Measurements from ENCODE around the gene PRRG2. TPM values are rescaled to one million over a fixed set of nuclear protein-coding genes. Genes with fewer than 3 reads are reported as not detected.

Gene PRRG2
- total RNA-seq (under 1 TPM; 0.79 to 0.83 TPM), polyA plus RNA-seq (ENCODE audit: insufficient read length in 2 of 2) (1 to 10 TPM in 1 of 2 donors, under 1 TPM in 1; 0.78 to 1.5 TPM)
- long read RNA-seq, donor 1 = 0 reads
- long read RNA-seq, donor 2, partial matches to known transcripts = 8 of 8 reads
- long read RNA-seq, donor 2, other reads (novel, unspliced or antisense) = 0 of 8 reads
- long read RNA-seq, donor 3 = 0 reads
- long read RNA-seq, donor 4, partial matches to known transcripts = 0 of 2 reads
- long read RNA-seq, donor 4, other reads (novel, unspliced or antisense) = 0 of 2 reads

DNA sequence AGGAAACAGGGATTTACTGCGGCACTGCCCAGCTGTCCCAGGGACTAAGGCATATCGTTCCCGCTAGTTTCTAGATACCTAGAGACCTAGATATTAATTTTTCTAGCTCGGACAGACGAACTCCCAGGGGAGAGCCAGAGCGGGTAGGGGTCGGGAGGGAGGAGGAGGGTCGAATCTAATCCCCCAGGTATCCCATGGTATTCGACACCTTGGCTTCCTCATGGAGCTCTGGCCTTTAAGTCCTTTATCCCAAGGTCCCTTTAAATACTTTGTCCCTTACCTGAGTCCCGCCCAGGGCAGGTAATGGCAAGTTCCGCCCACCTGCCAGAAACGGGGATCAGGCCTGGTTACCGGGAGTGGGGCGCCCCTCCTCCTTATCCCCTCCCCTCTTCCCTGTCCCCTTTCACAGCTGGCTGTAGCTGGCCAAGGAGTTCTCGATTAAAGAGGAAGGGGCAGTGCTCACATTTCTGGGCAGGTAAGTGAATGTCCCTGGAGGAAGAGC, at the start of gene PRRG2:
TSS of gene PRRG2 (plus strand) at position 310 of the 502 bp plus-strand sequence. CDS start 1,904 bp downstream, outside the sequence.
- 18% methylated on average over 8 of the region's 15 CpGs for WGBS (ENCODE audit: insufficient coverage)
- peaks cover 3% of the 10 kb centered on the region for H3K36me3 ChIP-seq (ENCODE audit: control insufficient read depth, insufficient read depth, low read length)
- no peaks in the 10 kb centered on the region for H3K9me3 ChIP-seq (ENCODE audit: control insufficient read depth, insufficient read depth, low read length)
- DNase-seq (ENCODE audit: low read depth in 4 of 6, low spot score in 6 of 6) = no peak
- H3K27ac ChIP-seq (ENCODE audit: low read depth, low read length) = peak within 1 kb of the TSS; percentile 69
- H3K27me3 ChIP-seq (ENCODE audit: control insufficient read depth, insufficient read depth, low read length) = no peaks in the 10 kb centered on the region
- H3K4me1 ChIP-seq (ENCODE audit: control insufficient read depth, insufficient read depth, low read length) = peaks cover 24% of the 10 kb centered on the region
- H3K4me3 ChIP-seq (ENCODE audit: low read depth, low read length) = peak within 1 kb of the TSS; percentile 92

GRCh38 chr19:49533551-49534488, 47.3 kb upstream of the PRRG2 start:
- Histone ChIP-seq H3K27me3 (ENCODE audit: control insufficient read depth, insufficient read depth, low read length) (no peaks in the 10 kb centered on the region), H3K36me3 (ENCODE audit: control insufficient read depth, insufficient read depth, low read length) (peaks cover 12% of the 10 kb centered on the region), H3K9me3 (ENCODE audit: control insufficient read depth, insufficient read depth, low read length) (no peaks in the 10 kb centered on the region), H3K4me1 (ENCODE audit: control insufficient read depth, insufficient read depth, low read length) (peaks cover 17% of the 10 kb centered on the region), H3K4me3 (ENCODE audit: low read depth, low read length) (peak overlapping the region; percentile 74), H3K27ac (ENCODE audit: low read depth, low read length) (no peak overlapping the region)
- WGBS (ENCODE audit: insufficient coverage) = 1% methylated on average over 87 of the region's 87 CpGs
- DNase-seq (ENCODE audit: low read depth in 4 of 6, low spot score in 6 of 6) = peak in 4 of 6 donors; percentile 65 to 89 (median 78)

GRCh38 chr19:49534632-49535385, 46.3 kb upstream of the PRRG2 start:
- Histone ChIP-seq H3K27ac (ENCODE audit: low read depth, low read length) (no peak overlapping the region), H3K4me1 (ENCODE audit: control insufficient read depth, insufficient read depth, low read length) (peaks cover 17% of the 10 kb centered on the region), H3K4me3 (ENCODE audit: low read depth, low read length) (peak overlapping the region; percentile 74), H3K27me3 (ENCODE audit: control insufficient read depth, insufficient read depth, low read length) (no peaks in the 10 kb centered on the region), H3K36me3 (ENCODE audit: control insufficient read depth, insufficient read depth, low read length) (peaks cover 16% of the 10 kb centered on the region), H3K9me3 (ENCODE audit: control insufficient read depth, insufficient read depth, low read length) (no peaks in the 10 kb centered on the region)
- 52% methylated on average over 8 of the region's 8 CpGs for WGBS (ENCODE audit: insufficient coverage)
- no peak for DNase-seq (ENCODE audit: low read depth in 4 of 6, low spot score in 6 of 6)

- Histone ChIP-seq H3K9me3 (ENCODE audit: control insufficient read depth, insufficient read depth, low read length) (no peaks in the 10 kb centered on the region), H3K4me1 (ENCODE audit: control insufficient read depth, insufficient read depth, low read length) (peaks cover 17% of the 10 kb centered on the region), H3K27ac (ENCODE audit: low read depth, low read length) (no peak overlapping the region), H3K36me3 (ENCODE audit: control insufficient read depth, insufficient read depth, low read length) (peaks cover 11% of the 10 kb centered on the region), H3K27me3 (ENCODE audit: control insufficient read depth, insufficient read depth, low read length) (no peaks in the 10 kb centered on the region), H3K4me3 (ENCODE audit: low read depth, low read length) (no peak overlapping the region)
- 89% methylated on average over 22 of the region's 22 CpGs for WGBS (ENCODE audit: insufficient coverage)
- DNase-seq (ENCODE audit: low read depth in 4 of 6, low spot score in 6 of 6) = no peak
Measured at GRCh38 chr19:49536921-49537462, 44.1 kb upstream of the PRRG2 start.

DNA sequence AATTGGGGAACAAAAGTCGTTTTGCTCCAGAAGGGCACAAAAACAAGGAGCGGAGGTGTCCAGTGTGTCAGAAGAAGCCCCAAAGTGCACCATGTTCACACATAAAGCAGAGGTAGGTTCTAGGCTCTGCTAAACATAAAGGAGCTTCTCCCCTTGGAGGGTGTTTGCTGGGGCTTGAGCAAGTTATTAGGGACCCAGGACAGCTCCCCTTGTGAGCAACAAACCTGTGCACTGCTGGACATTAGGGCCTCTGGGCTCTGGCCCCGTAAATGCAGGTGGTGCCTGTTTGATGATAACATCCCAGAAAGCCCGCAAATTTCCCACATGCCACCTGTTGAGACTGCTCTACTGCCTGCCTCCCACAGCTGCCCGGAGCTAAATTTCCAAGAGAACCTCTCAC, 42.5 kb upstream of the PRRG2 start:
- Histone ChIP-seq H3K27me3 (ENCODE audit: control insufficient read depth, insufficient read depth, low read length) (no peaks in the 10 kb centered on the region), H3K36me3 (ENCODE audit: control insufficient read depth, insufficient read depth, low read length) (peaks cover 21% of the 10 kb centered on the region), H3K9me3 (ENCODE audit: control insufficient read depth, insufficient read depth, low read length) (no peaks in the 10 kb centered on the region), H3K4me3 (ENCODE audit: low read depth, low read length) (no peak overlapping the region), H3K27ac (ENCODE audit: low read depth, low read length) (no peak overlapping the region), H3K4me1 (ENCODE audit: control insufficient read depth, insufficient read depth, low read length) (peaks cover 9% of the 10 kb centered on the region)
- DNase-seq (ENCODE audit: low read depth in 4 of 6, low spot score in 6 of 6) = no peak
- WGBS (ENCODE audit: insufficient coverage) = 90% methylated on average over 5 of the region's 5 CpGs

DNA sequence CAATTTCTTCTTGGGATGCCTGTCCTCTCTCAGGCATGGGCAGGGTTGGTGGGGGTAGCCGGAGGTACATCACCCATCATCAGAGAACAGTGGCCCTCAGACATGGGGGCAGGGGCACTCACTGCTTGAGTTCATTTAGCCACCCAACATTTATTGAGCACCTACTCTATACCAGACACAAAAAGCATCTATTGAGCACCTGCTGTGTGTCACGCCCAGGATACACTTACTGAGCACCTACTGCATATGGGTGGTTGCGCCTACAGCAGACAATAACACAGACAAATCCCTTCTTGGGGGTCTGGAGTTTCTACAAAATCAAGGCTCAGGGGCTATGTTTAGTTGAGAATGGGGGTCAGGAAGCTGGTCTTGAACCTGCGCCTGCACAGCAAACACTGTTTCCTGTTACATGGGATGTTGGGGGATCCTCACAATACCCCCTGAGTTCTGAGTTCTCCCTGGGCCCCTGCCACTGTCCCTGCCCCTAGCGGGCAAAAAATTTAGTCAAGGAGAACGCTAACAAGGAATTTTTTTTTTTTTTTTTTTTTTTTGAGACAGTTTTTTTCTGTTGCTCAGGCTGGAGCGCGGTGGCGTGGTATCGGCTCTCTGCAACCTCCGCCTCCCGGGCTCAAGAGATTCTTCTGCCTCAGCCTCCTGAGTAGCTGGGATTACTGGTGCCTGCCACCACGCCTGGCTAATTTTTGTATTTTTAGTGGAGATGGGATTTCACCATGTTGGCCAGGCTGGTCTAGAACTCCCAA, 41.7 kb upstream of the PRRG2 start:
- Histone ChIP-seq H3K9me3 (ENCODE audit: control insufficient read depth, insufficient read depth, low read length) (no peaks in the 10 kb centered on the region), H3K4me3 (ENCODE audit: low read depth, low read length) (no peak overlapping the region), H3K27me3 (ENCODE audit: control insufficient read depth, insufficient read depth, low read length) (no peaks in the 10 kb centered on the region), H3K4me1 (ENCODE audit: control insufficient read depth, insufficient read depth, low read length) (peaks cover 5% of the 10 kb centered on the region), H3K27ac (ENCODE audit: low read depth, low read length) (no peak overlapping the region), H3K36me3 (ENCODE audit: control insufficient read depth, insufficient read depth, low read length) (peaks cover 21% of the 10 kb centered on the region)
- WGBS (ENCODE audit: insufficient coverage) = 97% methylated on average over 6 of the region's 13 CpGs
- no peak for DNase-seq (ENCODE audit: low read depth in 4 of 6, low spot score in 6 of 6)

DNA sequence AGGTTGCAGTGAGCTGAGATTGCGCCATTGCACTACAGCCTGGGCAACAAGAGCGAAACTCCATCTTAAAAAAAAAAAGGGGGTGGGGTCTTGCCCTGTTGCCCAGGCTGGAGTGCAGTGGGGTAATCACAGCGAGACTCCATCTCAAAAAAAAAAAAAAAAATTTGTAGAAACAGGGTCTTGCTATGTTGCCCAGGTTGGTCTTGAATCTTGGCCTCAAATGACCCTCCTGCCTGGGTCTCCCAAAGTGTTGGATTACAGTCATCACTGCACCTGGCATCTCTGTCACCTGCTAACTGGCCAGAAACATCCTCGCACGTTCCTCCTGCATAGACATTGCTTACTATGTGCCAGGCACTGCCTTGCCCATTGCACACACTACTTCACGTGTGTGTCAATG, 39.2 kb upstream of the PRRG2 start:
- Histone ChIP-seq H3K36me3 (ENCODE audit: control insufficient read depth, insufficient read depth, low read length) (peaks cover 20% of the 10 kb centered on the region), H3K27ac (ENCODE audit: low read depth, low read length) (no peak overlapping the region), H3K4me3 (ENCODE audit: low read depth, low read length) (no peak overlapping the region), H3K9me3 (ENCODE audit: control insufficient read depth, insufficient read depth, low read length) (no peaks in the 10 kb centered on the region), H3K27me3 (ENCODE audit: control insufficient read depth, insufficient read depth, low read length) (no peaks in the 10 kb centered on the region), H3K4me1 (ENCODE audit: control insufficient read depth, insufficient read depth, low read length) (peaks cover 3% of the 10 kb centered on the region)
- no peak for DNase-seq (ENCODE audit: low read depth in 4 of 6, low spot score in 6 of 6)
- 90% methylated on average over 5 of the region's 6 CpGs for WGBS (ENCODE audit: insufficient coverage)

DNA sequence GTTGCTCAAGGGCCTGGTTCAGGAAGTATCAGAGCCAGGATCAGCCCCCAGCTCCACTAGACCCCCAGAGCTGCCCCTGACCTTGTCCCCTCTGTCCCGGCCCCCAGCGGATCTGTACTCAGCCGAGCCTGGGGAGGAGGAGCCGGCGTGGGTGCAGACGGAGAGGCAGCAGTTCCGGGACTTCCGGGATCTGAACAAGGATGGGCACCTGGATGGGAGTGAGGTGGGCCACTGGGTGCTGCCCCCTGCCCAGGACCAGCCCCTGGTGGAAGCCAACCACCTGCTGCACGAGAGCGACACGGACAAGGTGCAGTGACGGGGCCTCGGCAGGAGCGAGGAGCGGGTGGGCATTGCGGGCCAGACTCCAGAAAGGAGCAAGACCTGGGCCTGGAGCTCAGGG, 38.7 kb upstream of the PRRG2 start:
- no peak for DNase-seq (ENCODE audit: low read depth in 4 of 6, low spot score in 6 of 6)
- 86% methylated on average over 16 of the region's 16 CpGs for WGBS (ENCODE audit: insufficient coverage)
- Histone ChIP-seq H3K9me3 (ENCODE audit: control insufficient read depth, insufficient read depth, low read length) (no peaks in the 10 kb centered on the region), H3K4me3 (ENCODE audit: low read depth, low read length) (no peak overlapping the region), H3K36me3 (ENCODE audit: control insufficient read depth, insufficient read depth, low read length) (peaks cover 15% of the 10 kb centered on the region), H3K27ac (ENCODE audit: low read depth, low read length) (no peak overlapping the region), H3K27me3 (ENCODE audit: control insufficient read depth, insufficient read depth, low read length) (no peaks in the 10 kb centered on the region), H3K4me1 (ENCODE audit: control insufficient read depth, insufficient read depth, low read length) (no peaks in the 10 kb centered on the region)
